NB4 (cell line): ENCODE results near the gene POLR1G.

ENCODE experiments used
- DNase-seq: peaks from one replicate; pipeline ENCODE4 v3.0.0; 2010; ENCODE audit warnings: low read depth
- H3K4me3 ChIP-seq: one replicate; pipeline ENCODE4 v1.5.1; 2011; ENCODE audit warnings: mild to moderate bottlenecking, low read depth, low read length, moderate library complexity
- CTCF ChIP-seq: IDR thresholded peaks from one replicate; pipeline ENCODE4 v1.5.1; 2012; ENCODE audit warnings: low read depth, low read length
- MAX ChIP-seq: IDR thresholded peaks from 2 replicates; pipeline ENCODE4 v1.6.1; 2011; ENCODE audit warnings: low read depth, low read length
- MYC ChIP-seq: IDR thresholded peaks from 2 replicates; pipeline ENCODE4 v1.6.1; 2011; ENCODE audit warnings: low read depth, low read length
- POLR2A ChIP-seq: IDR thresholded peaks from 2 replicates; pipeline ENCODE4 v1.6.1; 2011; ENCODE audit warnings: mild to moderate bottlenecking; ENCODE audit not compliant: insufficient read length; ENCODE audit errors: extremely low read depth

The POLR1G gene

GRCh38 chr19:45391871-45392665 is 14.4 kb upstream of the POLR1G start:
- no peak for DNase-seq
- H3K4me3 ChIP-seq = no peak overlapping the region
- TF ChIP-seq MAX (no peak), POLR2A (no peak), MYC (no peak), CTCF (no peak)

GRCh38 chr19:45395821-45396617 is 10.4 kb upstream of the POLR1G start:
- peak; percentile 36 for DNase-seq

GRCh38 chr19:45400192-45400591 is 6.3 kb upstream of the POLR1G start:
- TF ChIP-seq POLR2A (no peak), CTCF (no peak), MAX (no peak), MYC (no peak)
- no peak overlapping the region for H3K4me3 ChIP-seq
- no peak for DNase-seq

More at GRCh38 chr19:45395821-45396617, 10.4 kb upstream of the POLR1G start:
- TF ChIP-seq MAX (no peak), MYC (no peak), CTCF (peak; percentile 28), POLR2A (no peak)
- H3K4me3 ChIP-seq = no peak overlapping the region

- no peak for DNase-seq
- H3K4me3 ChIP-seq = no peak overlapping the region
- TF ChIP-seq POLR2A = no peak
- TF ChIP-seq CTCF = no peak
- no peak for TF ChIP-seq MAX
- no peak for TF ChIP-seq MYC
Measured at GRCh38 chr19:45401815-45402214, 4.6 kb upstream of the POLR1G start.

- DNase-seq = peak; percentile 26
- TF ChIP-seq MAX (no peak), CTCF (peak; percentile 21), MYC (no peak)
- H3K4me3 ChIP-seq = no peak overlapping the region
Measured at GRCh38 chr19:45402298-45403061, 4.0 kb upstream of the POLR1G start.
